A549 treated with Hydrocortisone at 1 μM for 4 hours (cell line): Measurements from ENCODE around the gene FBXO5. TPM values are rescaled to one million over a fixed set of nuclear protein-coding genes. Genes with fewer than 3 reads are reported as not detected.

Experiments
- total RNA-seq: library from RNA; stranded (reverse); fragments of 200-300 nt; extraction: Qiagen RNA extraction; gene quantifications from 5 replicates; pipeline ENCODE4 v1.2.3, GENCODE V29; 2022

The FBXO5 gene
- 18.1 to 22.6 TPM (median 19.2 TPM) in 5 replicates for total RNA-seq

GRCh38 chr6:152982904-152983636, at the start of gene FBXO5:
Gene FBXO5, minus strand, starts transcription at chr6:152983041. Its CDS starts 82 bp downstream, at chr6:152982959.

GRCh38 chr6:153002613-153003365, 19.9 kb upstream of the FBXO5 start, which contains the start of gene MTRF1L:
Gene MTRF1L, minus strand, starts transcription at chr6:153002709. Its CDS starts 24 bp downstream, at chr6:153002685.

Other genes with a start within 250 kb of the FBXO5 start
- gene VIP, start 232.2 kb downstream of the FBXO5 start, total RNA-seq: not detected in 5 replicates
- 15.3 to 16.9 TPM (median 15.7 TPM) in 5 replicates for gene MTRF1L, start 19.7 kb upstream of the FBXO5 start, total RNA-seq
- gene RGS17, start 148.2 kb upstream of the FBXO5 start, total RNA-seq: 4.5 to 6.5 TPM (median 6.3 TPM) in 5 replicates